GM23338 (cell line): ENCODE measurements around the gene AFAP1. TPM values are rescaled to one million over a fixed set of nuclear protein-coding genes. Genes with fewer than 3 reads are reported as not detected.
"Not testable (repeated sequence)": the region's sequence is repeated elsewhere in the genome, so short reads cannot be mapped to it uniquely, and the experiment has no call there.

Source experiments
- ATAC-seq: fragments of 200-7000 bp; cut with Tn5 transposase; 3 replicates; pipeline ENCODE4 v1.9.1; 2020
- DNase-seq: peaks from one replicate; pipeline ENCODE4 v3.0.0-alpha.2; 2015; ENCODE audit warnings: low spot score
- H2AFZ ChIP-seq: fragments of 200-600 bp; sonication (generic); 2 replicates; pipeline ENCODE4 v1.8.0; 2016; ENCODE audit warnings: antibody characterized with exemption, mild to moderate bottlenecking, moderate library complexity
- H3F3A ChIP-seq: fragments of 200-600 bp; sonication (generic); replicated peaks from 2 replicates; pipeline ENCODE4 v1.8.0; 2017; ENCODE audit warnings: antibody characterized with exemption, mixed run types, low read depth
- H3K27ac ChIP-seq: fragments of 200-600 bp; sonication (generic); 2 replicates; pipeline ENCODE4 v1.6.1; 2016; ENCODE audit warnings: low read depth
- H3K27me3 ChIP-seq: fragments of 200-600 bp; sonication (generic); 2 replicates; pipeline ENCODE4 v1.8.0; 2016; ENCODE audit warnings: mild to moderate bottlenecking, mixed run types, moderate library complexity; ENCODE audit not compliant: insufficient read depth
- H3K36me3 ChIP-seq: fragments of 200-600 bp; sonication (generic); 2 replicates; pipeline ENCODE4 v1.8.0; 2016; ENCODE audit warnings: mild to moderate bottlenecking; ENCODE audit not compliant: insufficient read depth
- H3K4me1 ChIP-seq: fragments of 200-600 bp; sonication (generic); 2 replicates; pipeline ENCODE4 v1.8.0; 2016; ENCODE audit warnings: mild to moderate bottlenecking, moderate library complexity; ENCODE audit not compliant: insufficient read depth
- H3K4me2 ChIP-seq: fragments of 200-600 bp; sonication (generic); 2 replicates; pipeline ENCODE4 v1.7.1; 2017; ENCODE audit warnings: mixed run types
- H3K4me3 ChIP-seq: fragments of 200-600 bp; sonication (generic); 2 replicates; pipeline ENCODE4 v1.6.1; 2016; ENCODE audit warnings: mixed run types
- H3K79me2 ChIP-seq: fragments of 200-600 bp; sonication (generic); replicated peaks from 2 replicates; pipeline ENCODE4 v1.8.0; 2017; ENCODE audit warnings: mild to moderate bottlenecking; ENCODE audit not compliant: insufficient read depth
- H3K9me2 ChIP-seq: fragments of 200-600 bp; sonication (generic); 2 replicates; pipeline ENCODE4 v1.8.0; 2017; ENCODE audit not compliant: insufficient read depth
- H4K20me1 ChIP-seq: fragments of 200-600 bp; sonication (generic); replicated peaks from 2 replicates; pipeline ENCODE4 v1.8.0; 2017; ENCODE audit warnings: mild to moderate bottlenecking; ENCODE audit not compliant: insufficient read depth
- H3K27ac Mint-ChIP-seq: 2 replicates; pipeline ENCODE4 v1.8.0; 2020; ENCODE audit warnings: inconsistent platforms, mild to moderate bottlenecking, moderate library complexity, mixed read lengths
- H3K27me3 Mint-ChIP-seq: 3 replicates; pipeline ENCODE4 v1.8.0; 2022; ENCODE audit warnings: low read depth, mild to moderate bottlenecking, moderate library complexity, mixed read lengths, inconsistent platforms; ENCODE audit not compliant: insufficient read depth, poor library complexity
- H3K36me3 Mint-ChIP-seq: 3 replicates; pipeline ENCODE4 v1.8.0; 2021; ENCODE audit warnings: low read depth, mild to moderate bottlenecking, inconsistent platforms, moderate library complexity, mixed read lengths
- H3K4me1 Mint-ChIP-seq: 3 replicates; pipeline ENCODE4 v1.8.0; 2020; ENCODE audit warnings: mild to moderate bottlenecking, inconsistent platforms, mixed read lengths
- H3K4me3 Mint-ChIP-seq: 3 replicates; pipeline ENCODE4 v1.8.0; 2021; ENCODE audit warnings: moderate library complexity, mild to moderate bottlenecking, inconsistent platforms, mixed read lengths
- H3K9me3 Mint-ChIP-seq: 3 replicates; pipeline ENCODE4 v1.8.0; 2020; ENCODE audit warnings: moderate library complexity, mild to moderate bottlenecking, inconsistent platforms, mixed read lengths
- CTCF ChIP-seq, 2 experiments: fragments of 200-600 bp in 1 of 2; sonication (generic) in 1 of 2; conservative IDR thresholded peaks; 2 replicates each; pipeline versions ENCODE4 v1.5.1 to v1.6.1; 2016 to 2017; ENCODE audit warnings: antibody characterized with exemption in 2 of 2, low read depth in 2 of 2, mild to moderate bottlenecking in 2 of 2, moderate library complexity in 1 of 2
- EZH2 ChIP-seq: fragments of 200-600 bp; sonication (generic); IDR thresholded peaks from one replicate; pipeline ENCODE4 v1.8.0; 2017; ENCODE audit warnings: antibody characterized with exemption, mild to moderate bottlenecking, low read depth; ENCODE audit not compliant: unreplicated experiment
- NANOG ChIP-seq: IDR thresholded peaks from 2 replicates; pipeline ENCODE4 v1.6.1; 2016; ENCODE audit warnings: antibody characterized with exemption, borderline replicate concordance
- STAT1 ChIP-seq: IDR thresholded peaks from one replicate; pipeline ENCODE4 v1.6.1; 2016; ENCODE audit warnings: antibody characterized with exemption; ENCODE audit not compliant: unreplicated experiment
- ZNF114 ChIP-seq: fragments of 250-450 bp; sonication (Bioruptor Pico); IDR thresholded peaks from 2 replicates; pipeline ENCODE4 v1.5.0; 2020; ENCODE audit warnings: mild to moderate bottlenecking, moderate library complexity
- ZNF331 ChIP-seq: fragments of 250-450 bp; sonication (Bioruptor Pico); IDR thresholded peaks from 2 replicates; pipeline ENCODE4 v1.5.0; 2020; ENCODE audit warnings: low read depth, mild to moderate bottlenecking, moderate library complexity
- polyA plus RNA-seq: library from polyadenylated mRNA; unstranded; fragments of >200 nt; fragmentation: Nextera tagmentation; extraction: Ambion mirVana; gene quantifications from 2 replicates; pipeline ENCODE4 v1.2.1, GENCODE V29; 2016
- total RNA-seq: library from RNA; depleted of rRNA; stranded (reverse); fragments of >200 nt; shearing (Covaris generic); gene quantifications from 2 replicates; pipeline ENCODE4 v1.2.3, GENCODE V29; 2014

AFAP1 gene
- total and polyA plus RNA-seq, 2 experiments from 2014 or later, result 6.5 to 21.5 TPM

GRCh38 chr4:7918981-7919380, 20.7 kb downstream of the AFAP1 start:
- H3K27me3 ChIP-seq, result no peaks in the 10 kb centered on the region
- H3K9me3 Mint-ChIP-seq, result peaks cover 5% of the 10 kb centered on the region; the same call in 2 of the 3 replicates
- H3K4me1 Mint-ChIP-seq, result peaks cover 38% of the 10 kb centered on the region
- H3K4me2 ChIP-seq, result no peak overlapping the region; the same call in 1 of the 2 replicates
- no peak for DNase-seq
- peaks cover 8% of the 10 kb centered on the region; the same call in 1 of the 2 replicates for H3K9me2 ChIP-seq
- H3F3A ChIP-seq, result no peaks in the 10 kb centered on the region
- peaks cover 89% of the 10 kb centered on the region for H3K79me2 ChIP-seq
- no peak overlapping the region for H3K4me3 ChIP-seq
- H3K27ac ChIP-seq, result peak overlapping the region; percentile 60; the same call in 1 of the 2 replicates
- peaks cover 3% of the 10 kb centered on the region for H3K36me3 Mint-ChIP-seq
- H2AFZ ChIP-seq, result no peak overlapping the region
- peaks cover 21% of the 10 kb centered on the region for H3K4me1 ChIP-seq
- no peaks in the 10 kb centered on the region for H3K36me3 ChIP-seq
- TF ChIP-seq STAT1 (no peak), EZH2 (no peak), ZNF114 (CRISPR knock-in tag) (no peak)
- no peak for ATAC-seq
- no peaks in the 10 kb centered on the region for H4K20me1 ChIP-seq
- H3K4me3 Mint-ChIP-seq, result no peak overlapping the region
- peak overlapping the region; percentile 72; the same call in 1 of the 2 replicates for H3K27ac Mint-ChIP-seq
- H3K27me3 Mint-ChIP-seq, result peaks cover 8% of the 10 kb centered on the region

GRCh38 chr4:7918187-7918586, 21.5 kb downstream of the AFAP1 start:
- not testable (repeated sequence) for H3K4me3 Mint-ChIP-seq, H3K4me3 ChIP-seq, H3K27me3 ChIP-seq, H3K9me3 Mint-ChIP-seq, H2AFZ ChIP-seq, DNase-seq, H3K27me3 Mint-ChIP-seq, H3K4me2 ChIP-seq, H4K20me1 ChIP-seq, ATAC-seq, H3K36me3 Mint-ChIP-seq, H3K9me2 ChIP-seq, H3K36me3 ChIP-seq, H3K27ac ChIP-seq, H3F3A ChIP-seq
- Histone ChIP-seq H3K4me1 (peaks cover 20% of the 10 kb centered on the region), H3K79me2 (peaks cover 89% of the 10 kb centered on the region)
- Mint-ChIP-seq H3K4me1 (peaks cover 38% of the 10 kb centered on the region), H3K27ac (peak overlapping the region; percentile 3; the same call in 1 of the 2 replicates)

- peaks cover 20% of the 10 kb centered on the region for H3K4me1 ChIP-seq
- no peak for TF ChIP-seq NANOG
- TF ChIP-seq ZNF331 (CRISPR knock-in tag), result no peak
- TF ChIP-seq CTCF (conservative IDR thresholded peaks at IDR 0.05; ENCODE audit: low read depth in 2 of 2), result peak; percentile 14 to 17; a peak in 2 of 4 replicates
- H3K36me3 ChIP-seq, result no peaks in the 10 kb centered on the region
Observed at GRCh38 chr4:7917669-7918068, 22.0 kb downstream of the AFAP1 start.

More at GRCh38 chr4:7917669-7918068, 22.0 kb downstream of the AFAP1 start:
- Mint-ChIP-seq H3K27me3 (peaks cover 8% of the 10 kb centered on the region), H3K36me3 (peaks cover 3% of the 10 kb centered on the region; the same call in 2 of the 3 replicates), H3K4me1 (peaks cover 38% of the 10 kb centered on the region), H3K9me3 (peaks cover 5% of the 10 kb centered on the region; the same call in 2 of the 3 replicates), H3K4me3 (no peak overlapping the region), H3K27ac (peak overlapping the region; percentile 3; the same call in 1 of the 2 replicates)
- Histone ChIP-seq H3K4me2 (no peak overlapping the region), H3K4me3 (no peak overlapping the region), H3F3A (no peaks in the 10 kb centered on the region), H2AFZ (no peak overlapping the region), H3K9me2 (peaks cover 8% of the 10 kb centered on the region; the same call in 1 of the 2 replicates), H3K27me3 (no peaks in the 10 kb centered on the region), H3K27ac (no peak overlapping the region), H3K79me2 (peaks cover 89% of the 10 kb centered on the region), H4K20me1 (no peaks in the 10 kb centered on the region)
- DNase-seq (peak; percentile 48), ATAC-seq (peak; percentile 83)
